NCI-H2107 (cell line): Measurements from ENCODE around the gene BATF2.
"Not testable (repeated sequence)": the region's sequence is repeated elsewhere in the genome, so short reads cannot be mapped to it uniquely, and the experiment has no call there.

Experiments
- DNase-seq: peaks from one replicate; lab custom pipeline; 2025; lab: John Stamatoyannopoulos, UW

The BATF2 gene

DNA sequence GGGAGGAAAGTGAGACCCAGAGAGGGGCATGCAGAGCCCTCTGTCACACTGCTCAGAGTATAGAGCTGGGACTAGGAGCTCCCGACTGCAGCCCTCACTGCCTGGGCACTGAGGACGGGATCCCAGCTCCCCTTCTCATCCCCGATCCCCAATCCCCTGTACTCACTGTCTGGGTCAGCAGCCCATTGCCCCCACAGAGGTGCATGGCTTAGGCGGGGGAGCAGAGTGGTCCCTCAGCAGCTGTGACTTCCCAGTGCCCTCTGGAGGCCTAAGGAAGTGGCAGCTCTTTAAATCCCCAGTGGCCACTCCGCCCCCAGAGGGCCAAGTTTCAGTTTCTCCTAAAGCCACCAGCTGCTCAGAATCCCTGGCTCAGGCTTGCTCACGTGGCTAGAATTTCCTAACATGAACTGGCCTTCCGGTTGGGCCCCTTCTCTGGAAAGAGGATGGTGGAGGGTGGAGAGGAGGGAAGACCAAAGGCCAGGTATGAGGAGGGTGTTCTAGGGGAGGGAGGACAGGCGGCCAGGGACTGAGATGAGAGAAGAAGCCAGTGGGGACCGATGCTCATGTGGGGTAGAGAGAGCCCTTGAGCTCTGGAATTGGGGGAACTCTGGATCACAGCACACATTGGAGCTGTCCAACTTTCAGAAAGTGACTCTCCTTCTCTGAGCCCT lies at the start of gene BATF2:
BATF2 (minus strand) TSS at position 262 of the 671 bp plus-strand sequence; CDS start at position 205, 57 bp downstream.
- peak; percentile 49 for DNase-seq

DNA sequence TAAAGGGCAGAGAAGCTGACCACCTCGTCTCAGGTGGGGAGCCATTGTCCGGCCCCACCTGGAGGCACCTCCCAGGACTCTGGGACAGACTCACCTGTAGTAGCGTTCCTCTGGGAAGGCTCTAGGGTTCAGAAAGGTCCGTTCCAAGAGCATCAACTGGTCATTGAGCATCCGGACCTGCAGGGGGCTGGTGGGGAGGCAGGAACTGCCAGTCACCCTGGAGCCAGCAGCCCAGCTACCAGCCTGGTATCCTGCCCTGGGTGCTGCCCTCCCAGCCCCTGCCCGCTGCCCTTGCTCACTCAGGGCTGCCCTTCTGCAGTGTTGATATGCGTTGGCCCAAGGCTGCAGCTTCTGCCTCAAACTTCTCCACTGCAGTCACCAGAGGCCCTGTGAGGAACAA lies 49.0 kb upstream of the BATF2 start:
- no peak for DNase-seq

DNA sequence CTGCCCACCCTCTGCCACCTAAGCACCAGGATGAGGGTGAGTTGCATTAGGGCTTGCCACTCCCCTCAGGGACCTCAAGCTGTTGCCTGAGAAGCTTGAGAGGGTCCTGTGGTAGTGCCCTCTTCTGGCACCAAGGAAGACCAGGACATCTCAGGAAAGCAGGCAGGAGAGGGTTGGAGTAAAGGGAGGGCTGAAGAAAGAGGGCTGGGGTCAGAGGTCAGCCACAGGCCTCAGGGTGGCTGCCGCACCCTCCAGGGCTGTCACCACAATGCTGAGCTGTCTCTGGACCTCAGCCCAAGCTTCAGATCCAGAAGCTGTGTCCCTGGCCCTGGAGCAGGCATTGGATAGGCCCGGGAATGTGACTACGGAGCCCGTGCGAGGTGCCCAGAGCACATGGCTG lies 48.3 kb upstream of the BATF2 start:
- DNase-seq: no peak

GRCh38 chr11:65043881-65044501 lies 47.2 kb upstream of the BATF2 start:
- DNase-seq: no peak

DNA sequence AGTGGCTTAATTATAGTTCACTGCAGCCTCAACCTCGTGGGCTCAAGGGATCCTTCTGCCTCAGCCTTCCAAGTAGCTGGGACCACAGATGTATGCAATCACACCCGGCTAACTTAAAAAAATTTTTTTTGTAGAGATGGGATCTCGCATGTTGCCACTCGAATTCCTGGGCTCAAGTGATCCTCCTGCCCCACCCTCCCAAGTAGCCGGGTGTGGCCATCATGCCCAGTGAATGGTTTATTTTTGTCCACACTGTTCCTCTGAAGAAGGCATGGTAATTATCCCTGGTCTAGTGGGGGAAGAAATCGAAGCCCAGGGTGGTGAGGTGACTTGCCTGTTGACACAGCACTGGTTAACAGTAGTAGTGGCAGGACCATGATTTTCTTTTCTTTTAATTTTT lies 46.1 kb upstream of the BATF2 start:
- DNase-seq: no peak

- DNase-seq: peak; percentile 81
These were observed 44.3 kb upstream of the BATF2 start, which contains the start of gene SAC3D1 for GRCh38 chr11:65040847-65041622. Gene SAC3D1 (plus strand): TSS chr11:65041210. CDS start chr11:65041293, 83 bp downstream.

DNA sequence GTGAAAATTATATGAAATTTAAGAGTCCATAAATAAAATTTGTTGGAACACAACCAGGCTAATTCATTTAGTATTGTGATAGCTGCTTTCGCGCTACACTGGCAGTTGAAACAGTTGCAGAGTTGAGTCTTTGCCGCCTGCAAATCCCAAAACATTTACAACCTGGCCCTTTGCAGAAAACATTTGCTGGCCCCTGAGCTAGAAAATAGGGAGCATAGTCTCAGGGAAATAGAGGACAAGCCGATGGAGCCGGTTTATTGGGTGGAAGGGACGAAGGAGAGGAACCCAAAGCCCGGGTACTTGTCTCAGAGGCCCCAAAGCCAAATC lies 43.7 kb upstream of the BATF2 start:
- DNase-seq: no peak

DNA sequence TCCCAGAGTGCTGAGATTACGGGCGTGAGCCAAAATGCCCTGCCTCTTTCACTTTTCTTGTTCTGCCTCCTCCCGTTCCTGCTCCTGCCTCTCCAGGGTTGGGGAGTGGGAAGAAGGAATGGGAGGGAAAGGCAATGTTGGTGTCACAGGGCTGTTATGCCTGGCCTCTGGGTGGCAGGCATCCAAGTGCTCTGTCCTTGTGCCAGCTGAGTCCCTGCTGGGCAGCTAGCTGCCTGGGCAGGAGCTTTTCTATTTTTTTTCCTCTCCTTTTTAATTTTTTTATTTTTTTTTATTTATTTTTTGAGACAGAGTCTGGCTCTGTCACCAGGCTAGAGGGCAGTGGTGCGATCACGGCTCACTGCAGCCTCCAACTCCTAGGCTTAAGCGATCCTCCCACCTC lies 40.2 kb upstream of the BATF2 start:
- DNase-seq: no peak

GRCh38 chr11:65035579-65035978 lies 38.8 kb upstream of the BATF2 start:
- DNase-seq: no peak

GRCh38 chr11:65034423-65034822 lies 37.7 kb upstream of the BATF2 start:
- no peak for DNase-seq

DNA sequence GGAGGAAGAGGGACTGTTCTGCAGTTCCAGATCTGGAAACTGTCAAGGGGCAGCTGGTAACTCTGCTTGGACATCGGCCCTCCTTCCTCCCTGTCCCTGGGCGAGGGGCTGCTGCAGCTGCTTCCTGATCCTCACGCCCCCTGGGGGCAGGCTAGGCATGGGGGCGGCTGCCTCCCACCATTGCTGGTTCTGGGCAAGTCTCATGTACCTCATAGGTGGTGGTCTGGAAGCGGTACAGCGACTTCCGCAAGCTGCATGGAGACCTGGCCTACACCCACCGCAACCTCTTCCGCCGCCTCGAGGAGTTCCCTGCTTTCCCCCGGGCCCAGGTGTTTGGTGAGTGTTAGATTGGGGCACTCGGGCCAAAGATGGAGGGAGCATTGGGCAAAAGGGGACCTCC lies 35.4 kb upstream of the BATF2 start:
- DNase-seq: no peak

DNA sequence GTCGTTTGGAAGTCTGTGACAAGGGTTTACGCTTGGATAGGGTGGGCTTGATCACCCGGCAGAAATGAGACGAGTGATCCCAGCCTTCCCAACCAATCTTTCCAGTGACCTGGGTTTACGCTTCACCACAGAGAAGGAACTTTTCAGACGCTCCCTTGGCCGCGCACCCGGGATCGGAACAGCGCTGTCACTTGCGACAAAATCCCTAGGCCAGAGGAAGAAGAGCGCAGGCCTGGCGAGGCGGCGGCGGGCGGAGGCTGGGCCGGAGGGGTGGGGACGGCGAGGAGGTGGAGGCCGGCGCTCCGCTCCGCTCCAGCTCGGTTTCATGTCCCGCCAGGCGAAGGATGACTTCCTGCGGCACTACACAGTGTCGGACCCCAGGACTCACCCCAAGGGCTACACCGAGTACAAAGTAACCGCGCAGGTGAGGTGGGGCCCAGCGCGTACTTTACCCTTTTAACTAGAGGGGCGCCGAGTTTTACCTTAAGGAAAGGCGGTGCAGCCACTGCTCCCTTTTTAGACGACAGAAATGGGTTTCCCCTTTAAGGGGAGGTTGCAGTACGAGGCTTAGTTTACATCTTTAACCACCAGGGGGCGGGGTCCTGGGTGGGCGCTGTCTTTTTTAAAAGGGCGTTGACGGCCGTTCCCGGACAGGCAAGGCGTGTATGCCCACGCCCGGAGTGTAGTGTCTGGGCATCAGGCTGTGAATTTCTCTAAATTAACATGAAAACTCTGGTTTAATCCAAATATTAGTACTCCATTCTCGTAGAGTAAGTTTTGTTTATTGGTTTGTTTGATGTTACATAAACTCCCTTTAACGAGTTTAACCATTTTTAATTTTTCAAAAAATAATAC lies 30.7 kb upstream of the BATF2 start, which contains the start of gene SNX15:
SNX15 (plus strand) TSS at position 227 of the 855 bp plus-strand sequence; CDS start at position 326, 99 bp downstream.
- peak; percentile 93 for DNase-seq

DNA sequence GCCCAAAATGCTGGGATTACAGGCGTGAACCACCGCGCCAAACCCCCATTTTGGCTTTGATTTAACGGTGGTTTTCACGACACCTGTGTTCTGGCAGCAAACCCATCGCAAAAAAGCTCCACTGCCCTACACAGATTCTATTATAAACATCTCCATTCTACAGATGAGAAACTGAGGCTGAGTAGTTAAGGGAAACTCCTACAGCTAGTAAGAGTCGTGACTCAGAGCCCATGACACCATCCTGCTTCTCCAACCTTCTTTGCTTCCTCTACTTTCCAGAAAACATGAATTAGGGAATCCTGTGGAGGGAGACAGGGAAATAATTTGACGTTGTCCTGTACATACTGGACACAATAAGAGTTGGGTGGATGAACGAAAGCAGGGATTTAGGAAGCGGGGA lies 30.0 kb upstream of the BATF2 start:
- no peak for DNase-seq

GRCh38 chr11:65023502-65023901 lies 26.7 kb upstream of the BATF2 start:
- DNase-seq: not testable (repeated sequence)

DNA sequence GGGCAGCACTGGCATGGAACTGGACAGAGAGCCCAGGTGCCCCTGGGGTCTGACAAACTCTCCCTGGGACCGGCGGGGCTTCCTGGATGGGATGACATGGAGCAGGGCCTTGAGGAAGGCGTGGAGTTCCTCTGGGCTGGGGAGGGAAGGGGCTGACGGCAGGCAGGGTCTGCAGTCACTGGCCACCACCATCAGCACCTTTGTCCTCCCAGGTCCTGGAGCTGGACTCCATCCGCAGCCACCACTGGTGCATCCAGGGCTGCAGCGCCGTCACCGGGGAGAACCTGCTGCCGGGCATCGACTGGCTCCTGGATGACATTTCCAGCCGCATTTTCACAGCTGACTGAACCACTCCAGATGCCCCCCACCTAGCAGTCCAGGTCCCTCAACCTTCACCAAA lies 24.7 kb upstream of the BATF2 start:
- DNase-seq: no peak

DNA sequence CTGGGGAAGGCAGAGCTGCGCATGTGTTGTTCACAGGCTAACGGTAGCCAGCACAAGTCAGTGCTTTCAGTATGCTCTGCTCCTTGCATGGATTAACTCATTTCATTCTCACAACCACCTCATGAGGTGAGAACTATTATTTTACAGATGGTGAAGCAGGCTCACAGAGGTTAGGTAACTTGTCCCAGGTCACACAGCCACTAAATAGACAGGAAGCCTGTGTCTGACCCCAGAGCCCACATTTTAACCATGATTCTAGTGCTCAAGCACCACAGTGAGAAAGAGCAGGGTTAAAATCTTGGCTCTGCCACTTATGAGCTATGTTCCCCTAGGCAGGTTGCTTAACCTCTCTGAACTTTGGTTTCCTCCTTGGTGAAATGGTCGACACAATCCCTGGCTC lies 24.2 kb upstream of the BATF2 start:
- DNase-seq: no peak

DNA sequence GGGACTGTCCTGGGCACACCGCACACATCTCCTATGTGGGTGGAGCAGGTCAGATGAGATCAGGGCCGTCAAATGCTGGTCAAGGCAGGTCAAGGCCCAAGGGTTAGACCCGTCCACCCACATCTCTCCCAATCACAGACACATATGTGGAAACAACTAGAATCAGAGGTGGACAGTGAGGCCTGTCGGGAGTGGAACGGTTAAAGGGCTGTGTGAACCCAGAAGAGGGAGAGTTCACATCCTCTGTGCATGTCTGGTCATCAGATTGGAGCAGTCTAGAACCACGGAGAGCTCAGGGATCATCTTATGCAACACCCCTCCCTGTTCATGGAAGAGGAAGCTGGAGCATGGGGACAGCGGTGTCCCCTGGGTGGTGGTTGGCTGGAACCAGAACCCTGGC lies 23.1 kb upstream of the BATF2 start:
- no peak for DNase-seq

DNA sequence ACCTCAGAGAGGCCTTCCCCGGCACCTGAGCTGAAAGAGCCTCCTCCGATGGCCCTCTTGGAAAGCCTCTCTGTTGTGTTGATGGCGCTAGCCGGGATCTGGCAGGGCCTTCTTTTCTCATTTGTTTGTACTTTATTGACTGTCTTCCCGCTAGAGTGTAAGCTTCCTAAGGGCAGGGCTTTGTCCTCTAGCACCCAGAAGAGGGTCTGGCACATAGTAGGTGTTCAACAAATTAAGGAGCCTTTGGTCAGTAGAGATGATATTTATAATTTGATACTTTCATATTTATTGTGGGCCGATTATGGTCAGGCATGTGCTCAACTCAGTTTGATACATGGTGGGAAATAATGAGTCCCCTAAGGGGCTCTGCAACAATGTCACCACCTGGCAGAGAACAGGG lies 21.2 kb upstream of the BATF2 start:
- no peak for DNase-seq

DNA sequence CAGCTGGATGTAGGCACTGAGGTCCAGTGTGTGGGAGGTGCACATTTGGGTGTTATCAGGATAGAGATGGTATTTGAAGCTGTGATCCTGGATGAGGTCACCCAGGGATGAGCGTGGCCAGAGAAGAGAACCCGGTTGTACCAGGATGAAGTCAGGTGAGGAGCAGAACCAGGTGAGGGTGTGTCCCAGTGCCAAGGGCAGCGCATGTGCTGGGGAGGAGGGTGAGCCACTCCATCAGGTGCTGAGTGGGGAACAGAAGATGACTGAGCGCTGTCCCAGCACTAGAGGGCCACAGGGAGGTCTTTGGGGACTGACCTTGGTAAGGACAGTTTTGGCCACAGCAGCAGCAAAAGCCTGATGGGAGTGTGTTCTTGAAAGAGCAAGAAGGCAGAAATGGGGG lies 19.9 kb upstream of the BATF2 start:
- DNase-seq: no peak

- DNase-seq: no peak
These were observed 18.0 kb upstream of the BATF2 start for GRCh38 chr11:65014726-65015227.

- DNase-seq: peak; percentile 75
These were observed 17.3 kb upstream of the BATF2 start, which contains the start of gene ARL2 for GRCh38 chr11:65013888-65014725. Gene ARL2 (plus strand): TSS chr11:65014160. CDS start chr11:65014208, 48 bp downstream.
